Measurements from ENCODE around the gene SUSD4.

The SUSD4 gene

GRCh38 chr1:223180731-223181321 is 183.2 kb downstream of the SUSD4 start:
- Histone ChIP-seq H3K27me3 (ENCODE audit: control insufficient read depth in 1 of 2, insufficient read depth in 2 of 2, low read length in 2 of 2) (no peaks in the 10 kb centered on the region), H3K4me1 (ENCODE audit: control insufficient read depth in 1 of 2, insufficient read depth in 2 of 2, low read length in 2 of 2) (no peaks in the 10 kb centered on the region), H3K4me3 (ENCODE audit: low read depth in 1 of 2, low read length in 2 of 2) (no peak overlapping the region), H3K27ac (ENCODE audit: low read depth, low read length) (no peak overlapping the region), H3K36me3 (ENCODE audit: control insufficient read depth in 1 of 2, insufficient read depth in 2 of 2, low read length in 2 of 2) (no peaks in the 10 kb centered on the region), H3K9me3 (ENCODE audit: control insufficient read depth in 1 of 2, low read length in 2 of 2) (no peaks in the 10 kb centered on the region), H3K9ac (ENCODE audit: low read depth in 1 of 2, low read length in 2 of 2) (no peak overlapping the region)

- Histone ChIP-seq H3K9me3 (ENCODE audit: control insufficient read depth in 1 of 2, low read length in 2 of 2) (no peaks in the 10 kb centered on the region), H3K27me3 (ENCODE audit: control insufficient read depth in 1 of 2, insufficient read depth in 2 of 2, low read length in 2 of 2) (no peaks in the 10 kb centered on the region), H3K36me3 (ENCODE audit: control insufficient read depth in 1 of 2, insufficient read depth in 2 of 2, low read length in 2 of 2) (no peaks in the 10 kb centered on the region), H3K27ac (ENCODE audit: low read depth, low read length) (no peak overlapping the region), H3K4me1 (ENCODE audit: control insufficient read depth in 1 of 2, insufficient read depth in 2 of 2, low read length in 2 of 2) (no peaks in the 10 kb centered on the region), H3K4me3 (ENCODE audit: low read depth in 1 of 2, low read length in 2 of 2) (no peak overlapping the region), H3K9ac (ENCODE audit: low read depth in 1 of 2, low read length in 2 of 2) (no peak overlapping the region)
Measured at GRCh38 chr1:223179786-223180185, 184.2 kb downstream of the SUSD4 start.

- Histone ChIP-seq H3K27me3 (ENCODE audit: control insufficient read depth in 1 of 2, insufficient read depth in 2 of 2, low read length in 2 of 2) (no peaks in the 10 kb centered on the region), H3K9me3 (ENCODE audit: control insufficient read depth in 1 of 2, low read length in 2 of 2) (no peaks in the 10 kb centered on the region), H3K4me3 (ENCODE audit: low read depth in 1 of 2, low read length in 2 of 2) (no peak overlapping the region), H3K27ac (ENCODE audit: low read depth, low read length) (no peak overlapping the region), H3K4me1 (ENCODE audit: control insufficient read depth in 1 of 2, insufficient read depth in 2 of 2, low read length in 2 of 2) (no peaks in the 10 kb centered on the region), H3K36me3 (ENCODE audit: control insufficient read depth in 1 of 2, insufficient read depth in 2 of 2, low read length in 2 of 2) (no peaks in the 10 kb centered on the region), H3K9ac (ENCODE audit: low read depth in 1 of 2, low read length in 2 of 2) (no peak overlapping the region)
Measured at GRCh38 chr1:223179280-223179679, 184.7 kb downstream of the SUSD4 start.

GRCh38 chr1:223177681-223178080 is 186.3 kb downstream of the SUSD4 start:
- Histone ChIP-seq H3K36me3 (ENCODE audit: control insufficient read depth in 1 of 2, insufficient read depth in 2 of 2, low read length in 2 of 2) (no peaks in the 10 kb centered on the region), H3K4me3 (ENCODE audit: low read depth in 1 of 2, low read length in 2 of 2) (no peak overlapping the region), H3K9me3 (ENCODE audit: control insufficient read depth in 1 of 2, low read length in 2 of 2) (no peaks in the 10 kb centered on the region), H3K9ac (ENCODE audit: low read depth in 1 of 2, low read length in 2 of 2) (no peak overlapping the region), H3K4me1 (ENCODE audit: control insufficient read depth in 1 of 2, insufficient read depth in 2 of 2, low read length in 2 of 2) (no peaks in the 10 kb centered on the region), H3K27ac (ENCODE audit: low read depth, low read length) (no peak overlapping the region), H3K27me3 (ENCODE audit: control insufficient read depth in 1 of 2, insufficient read depth in 2 of 2, low read length in 2 of 2) (no peaks in the 10 kb centered on the region)

GRCh38 chr1:223176437-223176836 is 187.5 kb downstream of the SUSD4 start:
- H3K9ac ChIP-seq (ENCODE audit: low read depth in 1 of 2, low read length in 2 of 2) = no peak overlapping the region
- no peaks in the 10 kb centered on the region for H3K27me3 ChIP-seq (ENCODE audit: control insufficient read depth in 1 of 2, insufficient read depth in 2 of 2, low read length in 2 of 2)
- no peaks in the 10 kb centered on the region for H3K4me1 ChIP-seq (ENCODE audit: control insufficient read depth in 1 of 2, insufficient read depth in 2 of 2, low read length in 2 of 2)
- no peaks in the 10 kb centered on the region for H3K36me3 ChIP-seq (ENCODE audit: control insufficient read depth in 1 of 2, insufficient read depth in 2 of 2, low read length in 2 of 2)
- no peak overlapping the region for H3K27ac ChIP-seq (ENCODE audit: low read depth, low read length)
- H3K9me3 ChIP-seq (ENCODE audit: control insufficient read depth in 1 of 2, low read length in 2 of 2) = no peaks in the 10 kb centered on the region
- H3K4me3 ChIP-seq (ENCODE audit: low read depth in 1 of 2, low read length in 2 of 2) = no peak overlapping the region

- H3K4me1 ChIP-seq (ENCODE audit: control insufficient read depth in 1 of 2, insufficient read depth in 2 of 2, low read length in 2 of 2) = no peaks in the 10 kb centered on the region
- H3K27ac ChIP-seq (ENCODE audit: low read depth, low read length) = no peak overlapping the region
- H3K4me3 ChIP-seq (ENCODE audit: low read depth in 1 of 2, low read length in 2 of 2) = no peak overlapping the region
- no peak overlapping the region for H3K9ac ChIP-seq (ENCODE audit: low read depth in 1 of 2, low read length in 2 of 2)
- no peaks in the 10 kb centered on the region for H3K9me3 ChIP-seq (ENCODE audit: control insufficient read depth in 1 of 2, low read length in 2 of 2)
- H3K27me3 ChIP-seq (ENCODE audit: control insufficient read depth in 1 of 2, insufficient read depth in 2 of 2, low read length in 2 of 2) = no peaks in the 10 kb centered on the region
- H3K36me3 ChIP-seq (ENCODE audit: control insufficient read depth in 1 of 2, insufficient read depth in 2 of 2, low read length in 2 of 2) = no peaks in the 10 kb centered on the region
Measured at GRCh38 chr1:223175633-223176032, 188.3 kb downstream of the SUSD4 start.

- H3K4me1 ChIP-seq (ENCODE audit: control insufficient read depth in 1 of 2, insufficient read depth in 2 of 2, low read length in 2 of 2) = no peaks in the 10 kb centered on the region
- H3K9me3 ChIP-seq (ENCODE audit: control insufficient read depth in 1 of 2, low read length in 2 of 2) = no peaks in the 10 kb centered on the region
- no peak overlapping the region for H3K9ac ChIP-seq (ENCODE audit: low read depth in 1 of 2, low read length in 2 of 2)
- H3K27ac ChIP-seq (ENCODE audit: low read depth, low read length) = no peak overlapping the region
- no peaks in the 10 kb centered on the region for H3K36me3 ChIP-seq (ENCODE audit: control insufficient read depth in 1 of 2, insufficient read depth in 2 of 2, low read length in 2 of 2)
- H3K4me3 ChIP-seq (ENCODE audit: low read depth in 1 of 2, low read length in 2 of 2) = no peak overlapping the region
- H3K27me3 ChIP-seq (ENCODE audit: control insufficient read depth in 1 of 2, insufficient read depth in 2 of 2, low read length in 2 of 2) = no peaks in the 10 kb centered on the region
Measured at GRCh38 chr1:223175032-223175431, 188.9 kb downstream of the SUSD4 start.
